HEK293 (cell line): ENCODE measurements around the gene PROK1.

Source experiments
- CTCF ChIA-PET: fragments of 350-600 bp; formaldehyde crosslinking; extraction: SDS; loops from one replicate; lab custom pipeline; 2021; ENCODE audit warnings: antibody characterized with exemption; lab: Yijun Ruan, JAX
- POLR2A ChIA-PET: fragments of 300-600 bp; formaldehyde crosslinking; extraction: SDS; loops from one replicate; lab custom pipeline; 2020; ENCODE audit warnings: antibody characterized with exemption, inconsistent platforms; lab: Yijun Ruan, JAX
- H3K27ac ChIP-seq: fragments of 200-500 bp; sonication (Bioruptor generic); 2 replicates; pipeline ENCODE4 v1.5.1; 2014; ENCODE audit warnings: low read depth, low read length, control low read depth, inconsistent platforms; ENCODE audit errors: extremely low read depth
- H3K36me3 ChIP-seq, 2 experiments: fragments of 200-500 bp in 1 of 2; sonication (Bioruptor generic) in 1 of 2; 1 replicate in 1 of 2; 2 replicates in 1 of 2; pipeline ENCODE4 v1.5.1; 2014 to 2017; ENCODE audit warnings: inconsistent platforms in 2 of 2, low read length in 2 of 2; ENCODE audit not compliant: control insufficient read depth in 2 of 2, insufficient read depth in 1 of 2
- H3K4me1 ChIP-seq: fragments of 200-500 bp; sonication (Bioruptor generic); 2 replicates; pipeline ENCODE4 v1.5.1; 2014; ENCODE audit warnings: mild to moderate bottlenecking, low read length, inconsistent platforms; ENCODE audit not compliant: control insufficient read depth, insufficient read depth
- H3K4me3 ChIP-seq: 2 replicates; pipeline ENCODE4 v1.5.1; 2011; ENCODE audit warnings: low read depth, mild to moderate bottlenecking, control low read depth, low read length, moderate library complexity
- H3K9me3 ChIP-seq: fragments of 200-500 bp; sonication (Bioruptor generic); 2 replicates; pipeline ENCODE4 v1.5.1; 2014; ENCODE audit warnings: low read depth, low read length, inconsistent platforms; ENCODE audit not compliant: control insufficient read depth, insufficient read depth
- GLIS1 ChIP-seq: fragments of 450-650 bp; formaldehyde crosslinking; IDR thresholded peaks from 2 replicates; pipeline ENCODE4 v1.5.1; 2016; ENCODE audit warnings: missing biosample characterization, missing genetic modification characterization
- MEIS1 ChIP-seq: sonication (generic); formaldehyde crosslinking; IDR thresholded peaks from 2 replicates; pipeline ENCODE4 v1.8.1; 2022; ENCODE audit warnings: missing genetic modification reagents, mild to moderate bottlenecking, borderline replicate concordance
- WT1 ChIP-seq: fragments of 450-650 bp; formaldehyde crosslinking; IDR thresholded peaks from 2 replicates; pipeline ENCODE4 v1.5.1; 2016; ENCODE audit warnings: missing biosample characterization, missing genetic modification characterization
- ZBTB1 ChIP-seq: fragments of 450-650 bp; formaldehyde crosslinking; IDR thresholded peaks from 2 replicates; pipeline ENCODE4 v1.5.1; 2016; ENCODE audit warnings: missing biosample characterization, missing genetic modification characterization
- ZBTB20 ChIP-seq: fragments of 450-650 bp; formaldehyde crosslinking; IDR thresholded peaks from 2 replicates; pipeline ENCODE4 v1.5.1; 2016; ENCODE audit warnings: missing biosample characterization, missing genetic modification characterization
- ZFP37 ChIP-seq: fragments of 450-650 bp; formaldehyde crosslinking; IDR thresholded peaks from 2 replicates; pipeline ENCODE4 v1.5.1; 2016; ENCODE audit warnings: missing biosample characterization, missing genetic modification characterization
- ZNF169 ChIP-seq: fragments of 450-650 bp; formaldehyde crosslinking; IDR thresholded peaks from 2 replicates; pipeline ENCODE4 v1.5.1; 2016; ENCODE audit warnings: missing biosample characterization, missing genetic modification characterization
- ZNF175 ChIP-seq: fragments of 450-650 bp; formaldehyde crosslinking; IDR thresholded peaks from 2 replicates; pipeline ENCODE4 v1.5.1; 2016; ENCODE audit warnings: missing biosample characterization, missing genetic modification characterization
- ZNF302 ChIP-seq: fragments of 450-650 bp; formaldehyde crosslinking; IDR thresholded peaks from 2 replicates; pipeline ENCODE4 v1.5.1; 2016; ENCODE audit warnings: missing biosample characterization, missing genetic modification characterization, low read depth
- ZNF311 ChIP-seq: fragments of 450-650 bp; formaldehyde crosslinking; IDR thresholded peaks from 2 replicates; pipeline ENCODE4 v1.5.1; 2017; ENCODE audit warnings: missing biosample characterization, missing genetic modification characterization, borderline replicate concordance
- ZNF324 ChIP-seq: fragments of 450-650 bp; formaldehyde crosslinking; IDR thresholded peaks from 2 replicates; pipeline ENCODE4 v1.5.1; 2016; ENCODE audit warnings: missing biosample characterization, missing genetic modification characterization
- ZNF423 ChIP-seq: fragments of 450-650 bp; formaldehyde crosslinking; IDR thresholded peaks from 2 replicates; pipeline ENCODE4 v1.5.1; 2016; ENCODE audit warnings: missing biosample characterization, missing genetic modification characterization
- ZNF510 ChIP-seq: fragments of 450-650 bp; formaldehyde crosslinking; IDR thresholded peaks from 2 replicates; pipeline ENCODE4 v1.5.1; 2018; ENCODE audit warnings: mild to moderate bottlenecking, missing genetic modification characterization, missing biosample characterization; ENCODE audit not compliant: insufficient replicate concordance
- ZNF514 ChIP-seq: fragments of 450-650 bp; formaldehyde crosslinking; IDR thresholded peaks from 2 replicates; pipeline ENCODE4 v1.5.1; 2016; ENCODE audit warnings: missing biosample characterization, missing genetic modification characterization
- ZNF610 ChIP-seq: fragments of 450-650 bp; formaldehyde crosslinking; IDR thresholded peaks from 2 replicates; pipeline ENCODE4 v1.5.1; 2016; ENCODE audit warnings: missing biosample characterization, missing genetic modification characterization, borderline replicate concordance
- ZNF664 ChIP-seq: fragments of 450-650 bp; formaldehyde crosslinking; IDR thresholded peaks from 2 replicates; pipeline ENCODE4 v1.5.1; 2016; ENCODE audit warnings: missing biosample characterization, missing genetic modification characterization
- ZNF701 ChIP-seq: fragments of 450-650 bp; formaldehyde crosslinking; IDR thresholded peaks from 2 replicates; pipeline ENCODE4 v1.5.1; 2016; ENCODE audit warnings: missing biosample characterization, missing genetic modification characterization
- ZNF76 ChIP-seq: fragments of 450-650 bp; formaldehyde crosslinking; IDR thresholded peaks from 2 replicates; pipeline ENCODE4; 2016; ENCODE audit warnings: low read depth, missing biosample characterization, missing genetic modification characterization, borderline replicate concordance
- ZSCAN30 ChIP-seq: fragments of 450-650 bp; IDR thresholded peaks from 2 replicates; pipeline ENCODE4 v1.5.1; 2018; ENCODE audit warnings: missing biosample characterization, mild to moderate bottlenecking, missing genetic modification characterization, moderate library complexity
- TF ChIP-seq, protein P1 (sequence below): fragments of 450-650 bp; formaldehyde crosslinking; IDR thresholded peaks from 2 replicates; pipeline ENCODE4 v1.5.1; 2016; ENCODE audit warnings: missing biosample characterization, missing genetic modification characterization
- TF ChIP-seq, protein P2 (sequence below): fragments of 450-650 bp; formaldehyde crosslinking; IDR thresholded peaks from 2 replicates; pipeline ENCODE4 v1.5.1; 2016; ENCODE audit warnings: missing biosample characterization, missing genetic modification characterization, low read depth
- TF ChIP-seq, protein P3 (sequence below): fragments of 450-650 bp; formaldehyde crosslinking; IDR thresholded peaks from 2 replicates; pipeline ENCODE4 v1.5.1; 2016; ENCODE audit warnings: missing biosample characterization, missing genetic modification characterization
- TF ChIP-seq, protein P4 (sequence below): fragments of 450-650 bp; formaldehyde crosslinking; IDR thresholded peaks from 2 replicates; pipeline ENCODE4 v1.5.1; 2017; ENCODE audit warnings: missing biosample characterization, missing genetic modification characterization
- TF ChIP-seq, protein P5 (sequence below): fragments of 450-650 bp; formaldehyde crosslinking; IDR thresholded peaks from 2 replicates; pipeline ENCODE4 v1.5.1; 2017; ENCODE audit warnings: missing biosample characterization, missing genetic modification characterization

PROK1 gene

DNA sequence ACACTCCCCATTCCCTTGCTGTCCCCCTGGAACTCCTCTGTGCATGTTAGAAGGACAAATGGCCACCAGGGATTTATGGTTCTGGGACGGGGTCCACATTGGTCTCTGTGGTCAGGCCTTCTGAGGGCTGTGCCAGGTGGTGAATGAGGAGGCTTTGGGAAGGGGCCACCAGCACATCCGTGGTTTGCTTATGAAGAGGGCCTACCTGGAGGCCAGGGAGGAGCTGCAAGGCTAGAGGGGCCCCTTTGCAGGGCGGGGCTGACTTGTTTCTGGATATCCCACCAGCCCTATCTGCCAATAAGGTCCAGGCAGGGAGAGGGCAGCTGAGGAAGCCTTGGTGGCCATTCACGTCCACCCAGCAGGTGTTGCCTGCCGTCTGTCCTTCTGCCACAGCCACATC is 43.1 kb downstream of the PROK1 start:
- H3K4me1 ChIP-seq, result no peaks in the 10 kb centered on the region
- ChIA-PET POLR2A (no interaction called here), CTCF (interaction anchor here (0.9 to 7.7 kb wide), 4 partner anchors 30 to 289 kb away, joined by 3 to 241 read pairs (median 126); partner anchors contain the start of gene KCNC4)

DNA sequence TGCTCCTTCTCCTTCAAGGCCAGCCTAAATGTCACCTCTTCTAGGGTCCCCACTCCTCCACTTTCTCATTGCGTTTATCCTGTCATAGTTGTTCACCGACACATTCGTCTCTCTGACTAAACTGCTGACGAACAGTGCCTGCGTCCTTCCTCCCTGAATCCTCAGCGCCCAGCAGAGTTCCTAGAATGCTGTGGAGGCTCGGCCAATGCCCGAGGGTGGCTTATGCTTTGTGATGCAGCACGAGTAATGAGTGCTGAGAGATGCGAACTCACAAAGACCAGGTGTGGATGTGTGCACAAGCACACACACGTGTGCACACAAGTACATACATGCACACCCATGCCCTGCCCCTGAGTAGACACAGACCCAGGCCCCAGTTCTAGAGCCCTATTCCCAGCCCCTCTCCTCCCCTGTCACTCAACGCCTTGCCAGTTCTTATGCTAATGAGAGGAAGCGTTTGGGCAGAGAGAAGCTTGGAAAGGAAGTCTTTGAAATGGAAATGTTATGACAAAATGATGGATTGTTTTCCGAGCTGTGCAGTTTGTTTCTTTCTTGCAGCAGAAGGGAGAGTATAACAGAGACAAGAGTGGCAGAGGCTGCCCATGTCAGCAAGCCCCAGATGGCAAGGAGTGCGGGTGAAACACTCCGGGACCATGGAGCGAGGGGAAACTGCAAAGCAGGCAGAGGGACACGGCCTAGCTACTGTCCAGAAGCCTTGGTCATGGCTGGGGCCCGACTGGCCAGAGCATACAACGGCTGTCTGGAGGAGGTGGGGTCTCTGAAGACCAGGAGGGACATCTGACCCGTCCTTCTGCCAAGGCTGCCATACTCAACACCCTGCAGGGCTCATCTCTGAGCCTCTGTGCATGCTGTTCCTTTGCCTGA is 43.8 kb downstream of the PROK1 start:
- H3K27ac ChIP-seq, result no peak overlapping the region
- no peaks in the 10 kb centered on the region for H3K36me3 ChIP-seq
- H3K4me1 ChIP-seq, result no peaks in the 10 kb centered on the region
- H3K4me3 ChIP-seq, result no peak overlapping the region
- POLR2A ChIA-PET, result no interaction called here
- CTCF ChIA-PET, result interaction anchor here (0.5 to 7.7 kb wide), 36 partner anchors 9 to 654 kb away, joined by 3 to 241 read pairs (median 6); partner anchors contain the start of genes KCNC4 and LAMTOR5
- no peaks in the 10 kb centered on the region for H3K9me3 ChIP-seq
- TF ChIP-seq ZNF302 (tag by site-specific recombination) (no peak), ZNF76 (tag by site-specific recombination) (no peak), ZNF311 (tag by site-specific recombination) (no peak), ZBTB1 (tag by site-specific recombination) (no peak), ZNF510 (no peak), MEIS1 (CRISPR knock-in tag) (no peak)
- TF ChIP-seq, protein P1, sequence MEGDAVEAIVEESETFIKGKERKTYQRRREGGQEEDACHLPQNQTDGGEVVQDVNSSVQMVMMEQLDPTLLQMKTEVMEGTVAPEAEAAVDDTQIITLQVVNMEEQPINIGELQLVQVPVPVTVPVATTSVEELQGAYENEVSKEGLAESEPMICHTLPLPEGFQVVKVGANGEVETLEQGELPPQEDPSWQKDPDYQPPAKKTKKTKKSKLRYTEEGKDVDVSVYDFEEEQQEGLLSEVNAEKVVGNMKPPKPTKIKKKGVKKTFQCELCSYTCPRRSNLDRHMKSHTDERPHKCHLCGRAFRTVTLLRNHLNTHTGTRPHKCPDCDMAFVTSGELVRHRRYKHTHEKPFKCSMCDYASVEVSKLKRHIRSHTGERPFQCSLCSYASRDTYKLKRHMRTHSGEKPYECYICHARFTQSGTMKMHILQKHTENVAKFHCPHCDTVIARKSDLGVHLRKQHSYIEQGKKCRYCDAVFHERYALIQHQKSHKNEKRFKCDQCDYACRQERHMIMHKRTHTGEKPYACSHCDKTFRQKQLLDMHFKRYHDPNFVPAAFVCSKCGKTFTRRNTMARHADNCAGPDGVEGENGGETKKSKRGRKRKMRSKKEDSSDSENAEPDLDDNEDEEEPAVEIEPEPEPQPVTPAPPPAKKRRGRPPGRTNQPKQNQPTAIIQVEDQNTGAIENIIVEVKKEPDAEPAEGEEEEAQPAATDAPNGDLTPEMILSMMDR, result no peak
- TF ChIP-seq, protein P2, sequence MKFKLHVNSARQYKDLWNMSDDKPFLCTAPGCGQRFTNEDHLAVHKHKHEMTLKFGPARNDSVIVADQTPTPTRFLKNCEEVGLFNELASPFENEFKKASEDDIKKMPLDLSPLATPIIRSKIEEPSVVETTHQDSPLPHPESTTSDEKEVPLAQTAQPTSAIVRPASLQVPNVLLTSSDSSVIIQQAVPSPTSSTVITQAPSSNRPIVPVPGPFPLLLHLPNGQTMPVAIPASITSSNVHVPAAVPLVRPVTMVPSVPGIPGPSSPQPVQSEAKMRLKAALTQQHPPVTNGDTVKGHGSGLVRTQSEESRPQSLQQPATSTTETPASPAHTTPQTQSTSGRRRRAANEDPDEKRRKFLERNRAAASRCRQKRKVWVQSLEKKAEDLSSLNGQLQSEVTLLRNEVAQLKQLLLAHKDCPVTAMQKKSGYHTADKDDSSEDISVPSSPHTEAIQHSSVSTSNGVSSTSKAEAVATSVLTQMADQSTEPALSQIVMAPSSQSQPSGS, result no peak
- TF ChIP-seq, protein P3, sequence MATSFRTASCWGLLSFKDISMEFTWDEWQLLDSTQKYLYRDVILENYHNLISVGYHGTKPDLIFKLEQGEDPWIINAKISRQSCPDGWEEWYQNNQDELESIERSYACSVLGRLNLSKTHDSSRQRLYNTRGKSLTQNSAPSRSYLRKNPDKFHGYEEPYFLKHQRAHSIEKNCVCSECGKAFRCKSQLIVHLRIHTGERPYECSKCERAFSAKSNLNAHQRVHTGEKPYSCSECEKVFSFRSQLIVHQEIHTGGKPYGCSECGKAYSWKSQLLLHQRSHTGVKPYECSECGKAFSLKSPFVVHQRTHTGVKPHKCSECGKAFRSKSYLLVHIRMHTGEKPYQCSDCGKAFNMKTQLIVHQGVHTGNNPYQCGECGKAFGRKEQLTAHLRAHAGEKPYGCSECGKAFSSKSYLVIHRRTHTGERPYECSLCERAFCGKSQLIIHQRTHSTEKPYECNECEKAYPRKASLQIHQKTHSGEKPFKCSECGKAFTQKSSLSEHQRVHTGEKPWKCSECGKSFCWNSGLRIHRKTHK (tag by site-specific recombination), result no peak

More for the DNA sequence above, 43.1 kb downstream of the PROK1 start:
- H3K27ac ChIP-seq, result no peak overlapping the region
- TF ChIP-seq ZSCAN30 (tag by site-specific recombination) (no peak), ZNF423 (tag by site-specific recombination) (no peak), ZFP37 (tag by site-specific recombination) (no peak), GLIS1 (no peak), ZNF169 (tag by site-specific recombination) (no peak), ZNF664 (tag by site-specific recombination) (no peak), ZNF514 (tag by site-specific recombination) (no peak), ZBTB20 (tag by site-specific recombination) (no peak), ZNF324 (tag by site-specific recombination) (no peak), ZNF610 (no peak), ZNF175 (tag by site-specific recombination) (no peak), ZNF701 (no peak), WT1 (tag by site-specific recombination) (no peak)
- TF ChIP-seq, protein P4, sequence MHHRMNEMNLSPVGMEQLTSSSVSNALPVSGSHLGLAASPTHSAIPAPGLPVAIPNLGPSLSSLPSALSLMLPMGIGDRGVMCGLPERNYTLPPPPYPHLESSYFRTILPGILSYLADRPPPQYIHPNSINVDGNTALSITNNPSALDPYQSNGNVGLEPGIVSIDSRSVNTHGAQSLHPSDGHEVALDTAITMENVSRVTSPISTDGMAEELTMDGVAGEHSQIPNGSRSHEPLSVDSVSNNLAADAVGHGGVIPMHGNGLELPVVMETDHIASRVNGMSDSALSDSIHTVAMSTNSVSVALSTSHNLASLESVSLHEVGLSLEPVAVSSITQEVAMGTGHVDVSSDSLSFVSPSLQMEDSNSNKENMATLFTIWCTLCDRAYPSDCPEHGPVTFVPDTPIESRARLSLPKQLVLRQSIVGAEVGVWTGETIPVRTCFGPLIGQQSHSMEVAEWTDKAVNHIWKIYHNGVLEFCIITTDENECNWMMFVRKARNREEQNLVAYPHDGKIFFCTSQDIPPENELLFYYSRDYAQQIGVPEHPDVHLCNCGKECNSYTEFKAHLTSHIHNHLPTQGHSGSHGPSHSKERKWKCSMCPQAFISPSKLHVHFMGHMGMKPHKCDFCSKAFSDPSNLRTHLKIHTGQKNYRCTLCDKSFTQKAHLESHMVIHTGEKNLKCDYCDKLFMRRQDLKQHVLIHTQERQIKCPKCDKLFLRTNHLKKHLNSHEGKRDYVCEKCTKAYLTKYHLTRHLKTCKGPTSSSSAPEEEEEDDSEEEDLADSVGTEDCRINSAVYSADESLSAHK (tag by site-specific recombination), result no peak
- TF ChIP-seq, protein P5, sequence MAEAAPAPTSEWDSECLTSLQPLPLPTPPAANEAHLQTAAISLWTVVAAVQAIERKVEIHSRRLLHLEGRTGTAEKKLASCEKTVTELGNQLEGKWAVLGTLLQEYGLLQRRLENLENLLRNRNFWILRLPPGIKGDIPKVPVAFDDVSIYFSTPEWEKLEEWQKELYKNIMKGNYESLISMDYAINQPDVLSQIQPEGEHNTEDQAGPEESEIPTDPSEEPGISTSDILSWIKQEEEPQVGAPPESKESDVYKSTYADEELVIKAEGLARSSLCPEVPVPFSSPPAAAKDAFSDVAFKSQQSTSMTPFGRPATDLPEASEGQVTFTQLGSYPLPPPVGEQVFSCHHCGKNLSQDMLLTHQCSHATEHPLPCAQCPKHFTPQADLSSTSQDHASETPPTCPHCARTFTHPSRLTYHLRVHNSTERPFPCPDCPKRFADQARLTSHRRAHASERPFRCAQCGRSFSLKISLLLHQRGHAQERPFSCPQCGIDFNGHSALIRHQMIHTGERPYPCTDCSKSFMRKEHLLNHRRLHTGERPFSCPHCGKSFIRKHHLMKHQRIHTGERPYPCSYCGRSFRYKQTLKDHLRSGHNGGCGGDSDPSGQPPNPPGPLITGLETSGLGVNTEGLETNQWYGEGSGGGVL (tag by site-specific recombination), result no peak
- H3K4me3 ChIP-seq, result no peak overlapping the region
- no peaks in the 10 kb centered on the region for H3K36me3 ChIP-seq
- H3K9me3 ChIP-seq, result no peaks in the 10 kb centered on the region
